SK-N-SH (cell line): ENCODE results near the gene RFC4. TPM values are rescaled to one million over a fixed set of nuclear protein-coding genes. Genes with fewer than 3 reads are reported as not detected.

ENCODE experiments used
- CTCF ChIA-PET: fragments of 300-600, 350-600 bp; formaldehyde crosslinking; extraction: SDS; loops from one replicate; lab custom pipeline; 2021; lab: Yijun Ruan, JAX
- POLR2A ChIA-PET: fragments of 350-600 bp; sonication (Branson Sonifier 250); formaldehyde crosslinking; extraction: SDS; loops from one replicate; lab custom pipeline; 2020; ENCODE audit warnings: antibody characterized with exemption, inconsistent platforms; lab: Yijun Ruan, JAX
- DNase-seq: peaks from one replicate; pipeline ENCODE4 v3.0.0; 2012
- H2AFZ ChIP-seq: fragments of 200-600 bp; sonication (generic); 2 replicates; pipeline ENCODE4 v1.8.1; 2016; ENCODE audit warnings: antibody characterized with exemption, mild to moderate bottlenecking, low read depth
- H3F3A ChIP-seq: fragments of 200-600 bp; sonication (generic); replicated peaks from 2 replicates; pipeline ENCODE3; 2016; ENCODE audit warnings: antibody characterized with exemption, mild to moderate bottlenecking; ENCODE audit not compliant: insufficient read depth
- H3K27ac ChIP-seq, 2 experiments: fragments of 200-500 bp in 1 of 2; fragments of 200-600 bp in 1 of 2; sonication (Bioruptor generic) in 1 of 2; sonication (generic), shearing (Covaris generic) in 1 of 2; 2 replicates each; pipeline versions ENCODE4 v1.5.1 to v1.6.1; 2014 to 2016; ENCODE audit warnings: low read depth in 2 of 2, inconsistent platforms in 1 of 2, low read length in 1 of 2, mild to moderate bottlenecking in 1 of 2, mixed read lengths in 1 of 2
- H3K27me3 ChIP-seq: fragments of 200-600 bp; sonication (generic), shearing (Covaris generic); 2 replicates; pipeline ENCODE4 v1.6.1; 2016; ENCODE audit warnings: mixed run types; ENCODE audit not compliant: insufficient read depth
- H3K36me3 ChIP-seq, 2 experiments: fragments of 200-500 bp in 1 of 2; fragments of 200-600 bp in 1 of 2; sonication (Bioruptor generic) in 1 of 2; sonication (generic) in 1 of 2; replicated peaks in 1 of 2; 2 replicates each; pipeline versions ENCODE3 to v1.5.1; 2014 to 2016; ENCODE audit warnings: low read length in 1 of 2, mild to moderate bottlenecking in 1 of 2; ENCODE audit not compliant: insufficient read depth in 2 of 2, control insufficient read depth in 1 of 2
- H3K4me1 ChIP-seq, 2 experiments: fragments of 200-500 bp in 1 of 2; fragments of 200-600 bp in 1 of 2; sonication (Bioruptor generic) in 1 of 2; sonication (generic), shearing (Covaris generic) in 1 of 2; 2 replicates each; pipeline versions ENCODE4 v1.5.1 to v1.6.1; 2014 to 2016; ENCODE audit warnings: low read depth in 1 of 2, low read length in 1 of 2, mixed run types in 1 of 2; ENCODE audit not compliant: insufficient read depth in 2 of 2, control insufficient read depth in 1 of 2
- H3K4me2 ChIP-seq: fragments of 200-600 bp; sonication (generic), shearing (Covaris generic); 2 replicates; pipeline ENCODE4 v1.6.1; 2017; ENCODE audit warnings: mixed run types
- H3K4me3 ChIP-seq, 2 experiments: fragments of 200-500 bp in 1 of 2; fragments of 200-600 bp in 1 of 2; sonication (Bioruptor generic) in 1 of 2; sonication (generic), shearing (Covaris generic) in 1 of 2; 2 replicates each; pipeline versions ENCODE4 v1.5.1 to v1.8.1; 2014 to 2016; ENCODE audit warnings: low read depth in 2 of 2, inconsistent platforms in 1 of 2, low read length in 1 of 2, mild to moderate bottlenecking in 1 of 2, mixed read lengths in 1 of 2, moderate library complexity in 1 of 2
- H3K79me2 ChIP-seq: fragments of 200-600 bp; sonication (generic); 2 replicates; pipeline ENCODE4 v1.8.1; 2017; ENCODE audit warnings: mild to moderate bottlenecking; ENCODE audit not compliant: insufficient read depth
- H3K9ac ChIP-seq: fragments of 200-600 bp; sonication (generic); 2 replicates; pipeline ENCODE4 v1.6.1; 2017; ENCODE audit warnings: mixed run types
- H3K9me2 ChIP-seq: fragments of 200-600 bp; sonication (generic); 2 replicates; pipeline ENCODE4 v1.6.1; 2017; ENCODE audit warnings: mixed run types
- H3K9me3 ChIP-seq: fragments of 200-600 bp; sonication (generic); 2 replicates; pipeline ENCODE4 v1.6.1; 2017; ENCODE audit warnings: mixed run types, mild to moderate bottlenecking, moderate library complexity
- H4K20me1 ChIP-seq: fragments of 200-600 bp; sonication (generic); 2 replicates; pipeline ENCODE4 v1.6.1; 2017; ENCODE audit warnings: mild to moderate bottlenecking, mixed run types; ENCODE audit not compliant: insufficient read depth
- CHD2 ChIP-seq: fragments of 150-350 bp; IDR thresholded peaks from 2 replicates; pipeline ENCODE4 v1.6.1; 2018; ENCODE audit warnings: low read length; ENCODE audit not compliant: partially characterized antibody
- ELF1 ChIP-seq: IDR thresholded peaks from 2 replicates; pipeline ENCODE4 v1.4.0; 2012
- FOSL2 ChIP-seq: IDR thresholded peaks from 2 replicates; pipeline ENCODE4 v1.4.0; 2012; ENCODE audit warnings: low read depth, mild to moderate bottlenecking, moderate library complexity, borderline replicate concordance
- FOXJ3 ChIP-seq: sonication (generic); formaldehyde crosslinking; IDR thresholded peaks from 2 replicates; pipeline ENCODE4 v1.5.1; 2020; ENCODE audit warnings: mild to moderate bottlenecking, missing genetic modification reagents
- IRF3 ChIP-seq: fragments of 150-350 bp; IDR thresholded peaks from 2 replicates; pipeline ENCODE4 v1.6.1; 2016; ENCODE audit warnings: mild to moderate bottlenecking, low read depth, low read length
- MAX ChIP-seq: IDR thresholded peaks from 2 replicates; pipeline ENCODE4 v1.4.0; 2012; ENCODE audit warnings: low read depth
- MXI1 ChIP-seq: IDR thresholded peaks from 2 replicates; pipeline ENCODE4 v1.6.1; 2012; ENCODE audit warnings: mild to moderate bottlenecking, low read depth, low read length, improper control_type of control experiment
- PBX3 ChIP-seq: IDR thresholded peaks from 2 replicates; pipeline ENCODE4; 2012
- POLR2AphosphoS5 ChIP-seq: IDR thresholded peaks from 2 replicates; pipeline ENCODE4 v1.6.1; 2012; ENCODE audit warnings: low read depth, low read length
- RAD21 ChIP-seq: IDR thresholded peaks from 2 replicates; pipeline ENCODE4 v1.6.1; 2012; ENCODE audit warnings: mild to moderate bottlenecking, low read length
- RFX5 ChIP-seq: IDR thresholded peaks from 2 replicates; pipeline ENCODE4 v1.6.1; 2012; ENCODE audit warnings: mild to moderate bottlenecking, improper control_type of control experiment, low read length
- SIN3A ChIP-seq: IDR thresholded peaks from 2 replicates; pipeline ENCODE4 v1.6.1; 2012; ENCODE audit warnings: low read depth, mild to moderate bottlenecking, low read length, moderate library complexity, borderline replicate concordance
- ZBTB33 ChIP-seq: IDR thresholded peaks from 2 replicates; pipeline ENCODE4 v1.4.0; 2012; ENCODE audit warnings: low read depth, borderline replicate concordance
- WGBS: methylation state at CpG from one replicate; pipeline ENCODE4 v1.1.6; 2017; ENCODE audit warnings: low lambda C conversion rate; 5-methylcytosine and 5-hydroxymethylcytosine counted together
- polyA plus RNA-seq, 3 experiments: library from polyadenylated mRNA; depleted of rRNA; stranded (reverse); fragments of >200 nt; gene quantifications; 2 replicates each; pipeline ENCODE4 v1.2.3, GENCODE V29; 2012

Gene RFC4
- polyA plus RNA-seq, 1 of the 3 experiments (the other 2 are of a cell fraction): 13.1 TPM

- TF ChIP-seq PBX3: no peak
- no peak for TF ChIP-seq FOSL2
Observed at GRCh38 chr3:186786922-186787321, 19.4 kb downstream of the RFC4 start (continued).

GRCh38 chr3:186785495-186786018 lies 20.7 kb downstream of the RFC4 start:
- CTCF ChIA-PET: interaction anchor here (2.3 to 2.6 kb wide), 2 partner anchors 36 to 171 kb away, joined by 6 to 8 read pairs; no protein-coding TSS in a partner anchor
- Histone ChIP-seq H3K36me3 (peaks cover 62 to 64% of the 10 kb centered on the region in 2 experiments), H3K79me2 (peaks cover 54% of the 10 kb centered on the region), H3K27ac (peak overlapping the region; percentile 40 to 94; a peak in 2 of 4 replicates), H3F3A (peaks cover 70% of the 10 kb centered on the region), H3K27me3 (no peaks in the 10 kb centered on the region), H3K9me3 (no peaks in the 10 kb centered on the region), H4K20me1 (peaks cover 68% of the 10 kb centered on the region), H3K9me2 (no peaks in the 10 kb centered on the region), H3K4me1 (peaks cover 26 to 29% of the 10 kb centered on the region in 2 experiments; a peak in 3 of 4 replicates), H3K4me2 (peak overlapping the region; percentile 81), H3K4me3 (peak overlapping the region; percentile 98 to 99), H3K9ac (peak overlapping the region; percentile 100), H2AFZ (no peak overlapping the region)
- no peak for TF ChIP-seq FOSL2
- no peak for TF ChIP-seq RFX5
- TF ChIP-seq RAD21: no peak
- no peak for TF ChIP-seq ELF1
- no peak for TF ChIP-seq MAX
- no peak for TF ChIP-seq CHD2
- no peak for TF ChIP-seq FOXJ3
- no peak for TF ChIP-seq ZBTB33
- 4% methylated on average over 7 of the region's 7 CpGs for WGBS
- DNase-seq: no peak
- POLR2A ChIA-PET: interaction anchor here (3.7 kb wide), 1 partner anchor 170 kb away, joined by 31 read pairs; the partner anchor contains the start of gene AHSG

- H3K27ac ChIP-seq: peak overlapping the region; percentile 94 to 99; a peak in 3 of 4 replicates
- H3K9me2 ChIP-seq: no peaks in the 10 kb centered on the region
- peaks cover 58 to 59% of the 10 kb centered on the region in 2 experiments for H3K36me3 ChIP-seq
- peak overlapping the region; percentile 98 to 99 for H3K4me3 ChIP-seq
- H3K9ac ChIP-seq: peak overlapping the region; percentile 100
- ChIA-PET POLR2A (interaction anchor here (0.7 to 3.7 kb wide), 4 partner anchors 12 to 848 kb away, joined by 3 to 31 read pairs (median 12); partner anchors contain the start of gene AHSG), CTCF (interaction anchor here (2.3 to 2.6 kb wide), 2 partner anchors 36 to 171 kb away, joined by 6 to 8 read pairs; no protein-coding TSS in a partner anchor)
- WGBS: under 1% methylated on average over 7 of the region's 7 CpGs
- peaks cover 54% of the 10 kb centered on the region for H3K79me2 ChIP-seq
- peaks cover 26 to 29% of the 10 kb centered on the region in 2 experiments; a peak in 3 of 4 replicates for H3K4me1 ChIP-seq
- peaks cover 64% of the 10 kb centered on the region for H3F3A ChIP-seq
- TF ChIP-seq POLR2AphosphoS5: peak; percentile 39
- TF ChIP-seq IRF3: no peak
- TF ChIP-seq MXI1: peak; percentile 38; the same call in 1 of the 2 replicates
- TF ChIP-seq SIN3A: no peak
- no peak overlapping the region for H2AFZ ChIP-seq
- peaks cover 63% of the 10 kb centered on the region for H4K20me1 ChIP-seq
- H3K27me3 ChIP-seq: no peaks in the 10 kb centered on the region
- H3K9me3 ChIP-seq: no peaks in the 10 kb centered on the region
- H3K4me2 ChIP-seq: peak overlapping the region; percentile 81
- no peak for DNase-seq
Observed at GRCh38 chr3:186784820-186785494, 21.3 kb downstream of the RFC4 start.
